H54 (cell line): ENCODE measurements around the gene ASIC2.

Experiments
- DNase-seq: peaks from one replicate; pipeline ENCODE4 v3.0.0; 2011; ENCODE audit warnings: low spot score, mixed read lengths; ENCODE audit not compliant: insufficient read length
- FAIRE-seq: peaks from 3 replicates; lab custom pipeline; 2011; peaks lifted over from hg19 to GRCh38; lab: Jason Lieb, UNC
- POLR2A ChIP-seq: IDR thresholded peaks from 2 replicates; pipeline ENCODE4 v1.6.1; 2011; ENCODE audit warnings: low read depth, mild to moderate bottlenecking, low read length

ASIC2 gene

GRCh38 chr17:33292981-33293867, at the start of gene ASIC2:
TSS of gene ASIC2 (minus strand) at chr17:33293295.
- no peak for TF ChIP-seq POLR2A
- FAIRE-seq (no peak), DNase-seq (no peak)

- no peak for TF ChIP-seq POLR2A
- no peak for DNase-seq
These were observed 48.9 kb upstream of the ASIC2 start for GRCh38 chr17:33342025-33342424.

DNA sequence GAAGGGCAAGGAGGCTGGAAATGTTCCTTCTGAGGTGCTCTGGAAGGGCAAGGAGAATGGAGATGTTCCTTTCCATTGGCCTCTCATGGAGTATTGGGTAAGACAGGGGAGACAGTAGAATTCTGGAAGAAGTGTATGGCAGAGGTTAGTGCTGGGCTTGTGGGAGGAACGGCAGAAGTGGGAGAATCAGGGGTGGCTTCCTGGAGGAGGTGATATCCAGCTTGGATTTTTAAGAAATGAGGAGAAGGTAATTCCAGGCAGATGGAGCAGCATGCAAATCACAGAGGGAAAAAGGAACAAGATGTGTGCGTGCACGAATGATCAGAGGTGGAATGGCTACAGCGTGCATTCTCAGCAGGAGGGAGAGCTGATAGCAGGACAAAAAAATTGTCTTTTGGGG, 45.1 kb upstream of the ASIC2 start:
- no peak for TF ChIP-seq POLR2A

More at GRCh38 chr17:33342025-33342424, 48.9 kb upstream of the ASIC2 start:
- no peak for FAIRE-seq

GRCh38 chr17:33335491-33336173, 42.5 kb upstream of the ASIC2 start:
- DNase-seq (no peak), FAIRE-seq (no peak)
- TF ChIP-seq POLR2A: no peak

More for the DNA sequence above, 45.1 kb upstream of the ASIC2 start:
- DNase-seq: no peak
- no peak for FAIRE-seq

GRCh38 chr17:33334703-33335102, 41.6 kb upstream of the ASIC2 start:
- TF ChIP-seq POLR2A: no peak
- DNase-seq (no peak), FAIRE-seq (no peak)

GRCh38 chr17:33330877-33331276, 37.8 kb upstream of the ASIC2 start:
- TF ChIP-seq POLR2A: no peak
- no peak for FAIRE-seq
- no peak for DNase-seq

GRCh38 chr17:33328129-33328528, 35.0 kb upstream of the ASIC2 start:
- DNase-seq: no peak
- FAIRE-seq: no peak
- no peak for TF ChIP-seq POLR2A

DNA sequence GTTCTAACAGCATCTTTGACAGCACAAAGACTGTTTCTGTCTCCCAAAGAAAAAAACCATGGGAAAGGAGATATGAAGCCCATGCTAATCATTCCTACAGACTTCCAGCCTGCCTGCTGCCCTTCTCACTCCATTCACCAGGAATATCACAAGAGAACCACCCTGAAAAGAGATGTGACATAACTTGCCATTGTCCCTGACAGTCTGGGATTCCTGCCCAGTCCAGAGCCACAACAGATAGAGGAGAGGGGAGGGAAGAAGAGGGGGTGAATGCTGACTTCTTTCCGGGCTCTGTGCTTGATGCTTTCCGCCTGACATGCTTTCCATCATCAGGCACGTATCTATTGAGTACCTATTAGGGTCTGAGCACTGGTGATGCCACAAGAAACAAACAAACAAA, 31.6 kb upstream of the ASIC2 start:
- no peak for TF ChIP-seq POLR2A
- FAIRE-seq: no peak
- DNase-seq: no peak

- TF ChIP-seq POLR2A: no peak
- no peak for FAIRE-seq
- no peak for DNase-seq
These were observed 29.0 kb upstream of the ASIC2 start for GRCh38 chr17:33322063-33322462.

GRCh38 chr17:33318241-33318640, 25.1 kb upstream of the ASIC2 start:
- TF ChIP-seq POLR2A: no peak
- FAIRE-seq (no peak), DNase-seq (no peak)

GRCh38 chr17:33316746-33317145, 23.7 kb upstream of the ASIC2 start:
- no peak for TF ChIP-seq POLR2A
- no peak for DNase-seq
- no peak for FAIRE-seq

DNA sequence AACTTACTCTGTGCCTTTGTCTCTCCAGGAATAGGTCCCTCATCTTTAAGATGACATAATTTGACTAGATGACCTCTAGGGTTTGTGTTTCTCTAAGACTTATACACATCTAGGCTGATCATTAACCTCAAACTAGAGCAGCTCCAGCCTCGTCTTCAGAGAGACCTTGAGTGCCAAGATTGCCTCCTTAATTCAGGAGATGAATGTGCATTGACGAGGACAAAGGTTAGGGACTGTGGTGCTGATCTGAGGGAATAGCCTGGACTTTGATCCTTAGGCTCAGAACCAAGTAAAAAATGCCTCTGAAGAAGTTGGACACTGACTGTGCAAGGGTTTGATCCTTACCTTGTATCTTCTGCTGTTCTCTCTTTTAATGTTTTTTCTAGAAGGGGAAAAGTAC, 17.2 kb upstream of the ASIC2 start:
- FAIRE-seq (no peak), DNase-seq (no peak)
- no peak for TF ChIP-seq POLR2A

DNA sequence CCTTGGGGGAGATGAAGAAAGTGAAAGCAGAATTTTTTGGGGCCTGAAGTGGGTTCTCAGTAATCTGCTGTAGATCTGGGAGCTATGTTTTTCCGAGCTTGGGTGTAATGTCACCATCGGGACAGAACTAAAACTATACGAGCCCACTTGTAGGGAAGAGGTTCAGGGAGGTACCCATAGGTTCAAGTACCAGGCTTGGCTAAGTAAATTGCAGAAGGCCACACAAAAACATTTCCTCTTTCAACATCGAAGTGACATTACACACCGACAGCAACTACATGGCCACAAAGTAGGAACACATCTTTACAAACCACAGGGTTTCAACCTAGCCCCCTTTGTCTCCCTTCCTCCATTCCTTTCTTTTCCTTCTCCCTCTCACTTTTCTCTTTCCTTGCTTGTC, 10.2 kb upstream of the ASIC2 start:
- FAIRE-seq (no peak), DNase-seq (no peak)
- TF ChIP-seq POLR2A: no peak

DNA sequence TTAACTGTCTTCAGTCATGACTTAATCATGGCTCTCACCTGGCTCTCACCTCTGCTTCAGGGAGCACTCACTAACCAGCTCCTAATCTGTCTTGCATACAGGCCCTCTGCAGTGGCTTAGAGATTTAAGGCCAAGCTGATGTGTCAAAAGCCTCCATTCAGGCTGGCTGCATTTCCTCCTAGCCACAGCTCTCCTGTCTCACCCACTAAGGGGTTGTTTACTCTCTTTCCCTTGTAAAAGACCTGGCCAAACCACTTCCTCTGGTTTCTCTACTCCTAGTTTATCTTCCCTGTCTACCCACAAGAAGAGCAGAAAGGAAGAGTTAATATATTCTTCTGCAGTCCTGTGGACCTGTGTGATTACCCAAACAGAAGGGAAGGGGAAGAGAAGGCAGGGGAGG, 9.3 kb upstream of the ASIC2 start:
- no peak for TF ChIP-seq POLR2A
- FAIRE-seq (no peak), DNase-seq (no peak)
